Adipose tissue (tissue), 3 donors: ENCODE measurements around the gene RABIF. TPM values are rescaled to one million over a fixed set of nuclear protein-coding genes. Genes with fewer than 3 reads are reported as not detected.
"Not testable (repeated sequence)": the region's sequence is repeated elsewhere in the genome, so short reads cannot be mapped to it uniquely, and the experiment has no call there.

ENCODE experiments used
- H3K27ac ChIP-seq: one replicate; pipeline ENCODE4 v1.5.1; 2013; ENCODE audit warnings: low read depth, low read length
- WGBS, 3 donors: extraction: QIAGEN DNeasy Blood & Tissue Kit; methylation state at CpG; one replicate each; pipeline ENCODE4 v1.1.7; 2013; 5-methylcytosine and 5-hydroxymethylcytosine counted together
- polyA plus RNA-seq, 3 donors: library from polyadenylated mRNA; stranded (reverse); fragments of 200-250 nt; gene quantifications; one replicate each; pipeline ENCODE4 v1.2.3, GENCODE V29; 2013
- donor health status: healthy with polysubstance abuse.
- donor health status: Bipolar disorder and iron deficiency.
- donor health status: healthy.

The RABIF gene
- polyA plus RNA-seq, 3 donors, result 3.0 to 8.1 (median 4.2) TPM

DNA sequence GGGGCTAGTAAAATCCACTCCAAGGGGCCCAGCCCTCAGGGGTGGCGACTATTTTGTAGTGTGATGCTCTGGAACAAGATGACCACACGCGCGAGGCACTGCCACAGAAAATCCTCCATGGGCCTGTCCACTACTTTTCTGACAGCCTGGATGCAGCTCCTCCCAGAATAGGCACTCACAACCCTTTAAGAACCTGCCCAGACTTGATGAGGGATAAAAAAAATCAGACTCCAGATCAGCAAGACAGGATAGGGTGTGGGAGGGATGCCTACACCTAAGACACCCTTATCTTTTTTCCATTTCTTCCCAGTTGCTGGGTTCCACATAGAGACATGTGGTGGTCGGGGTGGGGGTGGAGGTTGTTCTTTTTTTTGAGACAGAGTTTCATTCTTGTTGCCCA, 44.7 kb downstream of the RABIF start:
- WGBS, 3 donors, result 90 to 95% (median 91%) methylated on average over 5 of the region's 5 CpGs
- H3K27ac ChIP-seq, result no peak overlapping the region

DNA sequence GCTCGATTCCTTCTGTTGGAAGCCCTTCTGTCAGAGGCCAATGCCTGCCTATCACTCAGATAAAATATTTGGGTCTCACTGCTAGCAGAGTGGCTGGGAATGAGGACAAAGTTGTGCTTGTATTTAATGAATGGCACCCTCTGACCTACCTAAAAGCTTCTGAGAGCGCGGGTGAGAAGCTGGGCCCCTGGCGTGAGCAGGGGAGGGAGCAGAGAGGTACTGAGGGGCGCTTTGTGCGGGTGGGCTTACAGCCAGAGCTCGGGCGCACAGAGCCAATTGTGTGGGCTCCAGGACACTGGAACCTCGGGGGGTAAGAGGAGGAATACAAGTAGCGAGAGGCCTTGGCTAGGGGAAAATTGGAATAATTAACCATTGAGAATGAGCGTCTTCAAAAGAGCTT, 45.9 kb downstream of the RABIF start:
- H3K27ac ChIP-seq, result no peak overlapping the region
- 79 to 85% (median 79%) methylated on average over 11 of the region's 11 CpGs for WGBS, 3 donors

DNA sequence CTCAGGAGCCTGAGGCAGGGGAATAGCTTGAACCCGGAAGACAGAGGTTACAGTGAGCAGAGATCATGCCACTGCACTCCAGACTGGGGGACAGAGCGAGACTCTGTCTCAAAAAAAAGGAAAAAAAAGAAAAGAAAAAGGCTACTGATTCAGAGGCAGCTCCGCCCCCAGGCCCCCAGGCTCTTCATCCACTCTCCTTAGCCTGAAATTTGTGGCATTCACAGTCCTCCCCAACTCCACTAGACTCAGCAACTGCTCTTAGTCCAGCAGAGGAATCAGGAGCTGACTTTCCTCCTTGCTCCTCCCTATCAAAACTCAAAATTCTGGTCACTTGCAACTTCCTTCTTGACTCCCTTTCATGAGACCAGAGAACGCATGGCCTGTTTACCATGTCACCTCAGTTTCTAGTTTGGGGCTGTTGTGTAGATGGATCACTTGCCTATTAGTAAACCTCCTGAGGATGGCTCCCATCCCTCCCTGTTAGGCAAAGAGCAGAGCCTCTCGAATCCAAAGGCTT, 51.1 kb downstream of the RABIF start:
- 83 to 87% (median 84%) methylated on average over 4 to 5 of the region's 5 CpGs for WGBS, 3 donors
- no peak overlapping the region for H3K27ac ChIP-seq

DNA sequence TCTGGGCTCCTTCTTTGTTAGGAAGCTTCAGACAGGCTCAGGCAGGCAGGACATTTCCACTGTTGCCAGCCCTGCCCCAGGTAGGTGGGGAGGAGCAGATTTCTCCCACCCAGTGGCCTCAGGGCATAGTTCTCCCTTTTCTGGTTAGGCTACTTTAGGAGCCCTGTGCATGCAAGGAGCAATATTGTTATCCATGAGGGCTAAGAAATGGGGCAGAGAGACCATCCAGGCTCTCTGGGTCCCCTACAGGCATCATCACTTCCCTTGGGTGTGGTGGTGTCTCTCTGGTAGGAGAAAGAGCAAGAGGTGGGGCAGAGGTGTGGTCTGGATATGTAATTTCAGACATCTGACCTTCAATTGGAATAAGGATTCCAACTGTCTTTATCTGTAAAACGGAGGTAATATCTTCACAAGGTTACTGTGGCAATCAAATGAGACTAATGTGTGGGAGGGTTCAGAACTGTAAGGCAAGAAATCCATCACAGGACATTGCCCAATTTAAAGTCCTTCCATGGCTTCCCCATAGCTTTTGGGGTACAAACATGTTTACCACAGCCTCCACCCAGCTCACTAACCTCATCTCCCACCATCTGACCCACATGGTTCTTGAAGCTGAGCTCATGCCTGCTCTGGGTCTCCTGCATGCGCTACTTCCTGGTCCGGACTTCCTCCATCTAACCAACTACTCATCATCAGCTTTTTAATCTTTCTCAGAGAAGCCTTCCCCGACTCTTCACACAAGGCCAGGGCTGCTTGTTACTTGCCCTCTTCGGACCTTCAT, 52.1 kb downstream of the RABIF start:
- WGBS, 3 donors, result 45 to 68% (median 61%) methylated on average over 5 of the region's 5 CpGs
- no peak overlapping the region for H3K27ac ChIP-seq

DNA sequence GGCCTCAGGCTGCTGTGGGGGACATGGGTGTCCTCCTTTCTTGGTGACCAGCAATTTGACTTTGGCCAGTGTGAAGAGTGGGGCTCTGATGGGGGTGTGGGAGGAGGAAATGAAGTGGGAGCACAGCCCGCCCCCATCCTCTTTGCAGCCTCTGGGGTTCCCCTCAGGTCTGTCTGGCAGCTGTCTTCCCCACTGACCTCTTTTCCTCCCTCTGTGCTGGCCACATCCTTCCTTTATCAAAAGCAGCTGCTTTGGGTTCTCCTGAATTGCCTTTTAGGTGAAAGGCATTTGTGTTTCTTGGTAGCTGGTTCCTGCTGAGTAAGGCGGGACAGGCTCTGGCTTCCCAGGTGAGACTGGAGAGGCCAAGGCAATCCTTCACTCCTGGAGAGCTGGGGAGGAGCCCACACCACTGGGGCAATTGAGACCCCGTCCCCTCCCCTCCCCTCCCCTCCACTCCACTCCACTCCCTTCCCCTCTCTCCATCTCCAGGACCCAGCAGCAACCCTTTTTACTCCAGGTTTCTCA, 53.3 kb downstream of the RABIF start:
- WGBS, 3 donors, result 32 to 51% (median 39%) methylated on average over 3 of the region's 3 CpGs
- no peak overlapping the region for H3K27ac ChIP-seq

DNA sequence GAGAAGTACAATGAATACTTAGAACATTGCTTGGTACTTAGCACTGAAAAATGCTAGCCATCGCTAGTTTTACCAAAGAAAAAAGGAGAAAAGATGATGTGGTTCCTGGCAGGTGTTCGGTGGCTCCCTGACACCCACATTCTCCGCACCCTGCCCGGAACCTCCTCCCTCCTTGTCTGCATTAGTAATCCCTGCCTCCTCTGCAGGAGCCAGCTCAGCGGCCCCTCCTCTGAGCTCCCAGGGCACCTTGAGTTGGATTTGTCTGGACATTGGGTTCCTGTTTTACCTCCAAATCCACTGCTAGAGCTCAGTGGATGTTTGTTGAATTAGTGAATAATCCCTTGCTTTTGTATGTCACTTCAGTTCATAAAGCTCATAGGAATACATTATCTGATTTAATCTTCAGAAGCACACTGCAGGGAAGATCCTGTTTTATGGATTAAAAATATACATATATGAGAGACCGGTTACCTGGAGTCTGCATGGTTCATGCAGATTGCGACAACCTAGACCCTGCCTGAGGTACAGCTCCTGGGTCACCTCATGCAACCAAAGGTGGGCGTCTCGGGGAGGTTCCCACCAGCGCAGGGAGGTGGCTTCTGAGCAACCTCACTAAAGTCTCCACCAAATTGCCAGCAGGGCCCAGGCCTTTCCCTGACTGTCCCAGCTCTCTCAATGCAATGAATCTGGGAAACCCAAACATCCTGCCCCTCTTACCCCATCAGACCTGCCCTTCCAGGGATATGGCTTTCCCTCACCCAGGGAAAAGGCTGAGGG, 54.0 kb downstream of the RABIF start:
- 78 to 81% (median 81%) methylated on average over 10 of the region's 10 CpGs for WGBS, 3 donors
- H3K27ac ChIP-seq, result no peak overlapping the region

DNA sequence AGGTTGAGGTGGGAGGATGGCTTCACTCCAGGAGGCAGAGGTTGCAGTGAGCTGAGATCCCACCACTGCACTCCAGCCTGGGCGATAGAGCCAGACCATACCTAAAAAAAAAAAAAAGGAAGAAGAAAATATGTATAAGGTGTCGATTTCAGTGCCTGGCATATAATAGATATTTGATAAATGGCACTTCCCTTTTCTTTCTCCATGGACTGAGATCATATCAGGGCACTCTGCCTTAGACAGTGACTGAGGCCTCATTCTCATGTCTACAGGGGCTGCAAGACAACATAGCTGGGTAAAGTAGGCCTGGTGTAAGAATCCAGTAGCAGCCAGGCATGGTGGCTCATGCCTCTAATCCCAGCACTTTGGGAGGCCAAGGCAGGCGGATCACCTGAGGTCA, 57.0 kb downstream of the RABIF start:
- no peak overlapping the region for H3K27ac ChIP-seq
- WGBS, 3 donors, result 68 to 73% (median 72%) methylated on average over 3 of the region's 3 CpGs

DNA sequence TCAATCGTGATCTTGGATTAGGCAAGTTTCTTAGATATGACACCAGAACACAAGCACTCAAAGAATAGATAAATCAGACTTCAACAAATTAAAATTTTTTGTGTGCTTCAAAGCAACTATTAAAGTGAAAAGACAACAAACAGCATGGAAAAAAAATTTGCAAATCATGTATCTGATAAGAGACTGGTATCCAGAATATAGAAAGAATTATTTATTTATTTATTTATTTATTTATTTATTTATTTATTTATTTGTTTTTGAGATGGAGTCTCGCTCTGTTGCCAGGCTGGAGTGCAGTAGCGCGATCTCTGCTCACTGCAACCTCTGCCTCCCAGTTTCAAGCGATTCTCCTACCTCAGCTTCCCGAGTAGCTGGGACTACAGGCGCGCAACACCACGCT, 59.7 kb downstream of the RABIF start:
- 93 to 95% (median 95%) methylated on average over 9 of the region's 9 CpGs for WGBS, 3 donors
- H3K27ac ChIP-seq, result not testable (repeated sequence)

Other genes with a start within 250 kb of the RABIF start
- under 1 TPM; 0.01 to 0.11 (median 0.01) TPM for gene SYT2, start 178.7 kb downstream of the RABIF start, polyA plus RNA-seq
- 10 to 100 TPM in 1 of 3 donors, 1 to 10 TPM in 2; 7.4 to 10.7 (median 8.0) TPM for gene KDM5B, start 80.7 kb downstream of the RABIF start, polyA plus RNA-seq
- gene PCAT6, start 78.2 kb downstream of the RABIF start, polyA plus RNA-seq, result 1 to 10 TPM; 1.3 to 1.8 (median 1.8) TPM
- 10 to 100 TPM in 2 of 3 donors, 1 to 10 TPM in 1; 9.5 to 19.3 (median 10.5) TPM for gene KLHL12, start 38.1 kb upstream of the RABIF start, polyA plus RNA-seq
- gene ADIPOR1, start 69.2 kb upstream of the RABIF start, polyA plus RNA-seq, result 10 to 100 TPM; 49.7 to 83.5 (median 68.8) TPM
- gene CYB5R1, start 78.1 kb upstream of the RABIF start, polyA plus RNA-seq, result 10 to 100 TPM; 26.7 to 54.3 (median 37.4) TPM
- gene TMEM183A, start 118.2 kb upstream of the RABIF start, polyA plus RNA-seq, result 10 to 100 TPM; 35.1 to 40.9 (median 40.8) TPM
- gene PPFIA4, start 137.3 kb upstream of the RABIF start, polyA plus RNA-seq, result under 1 TPM; 0.10 to 0.79 (median 0.12) TPM
- gene MYOG, start 196.9 kb upstream of the RABIF start, polyA plus RNA-seq, result under 1 TPM in 1 of 3 donors, not detected in 2; 0.05 TPM
- gene ADORA1, start 238.6 kb upstream of the RABIF start, polyA plus RNA-seq, result 10 to 100 TPM in 1 of 3 donors, 1 to 10 TPM in 2; 3.8 to 10.1 (median 9.8) TPM